Lung (tissue), 12 donors: Measurements from ENCODE around the gene EPHB6. TPM values are rescaled to one million over a fixed set of nuclear protein-coding genes. Genes with fewer than 3 reads are reported as not detected.

Source experiments
- ATAC-seq: fragments of 200-7000 bp; cut with Tn5 transposase; one replicate; pipeline ENCODE4 v1.9.1; 2020; ENCODE audit warnings: moderate number of reproducible peaks; ENCODE audit not compliant: insufficient read depth, low FRiP score
- DNase-seq, 3 donors: peaks; one replicate each; pipeline ENCODE4 v3.0.0-alpha.2; 2013 to 2017
- H3K27ac ChIP-seq, 2 donors: one replicate each; pipeline ENCODE4 v1.5.1; 2013; ENCODE audit warnings: mild to moderate bottlenecking in 2 of 2, moderate library complexity in 2 of 2, control low read depth in 1 of 2, inconsistent platforms in 1 of 2, low read depth in 1 of 2, low read length in 1 of 2
- H3K27me3 ChIP-seq, 3 donors: one replicate each; pipeline ENCODE4 v1.5.1; 2013; ENCODE audit warnings: low read length in 2 of 3; ENCODE audit not compliant: control insufficient read depth in 3 of 3, insufficient read depth in 3 of 3
- H3K36me3 ChIP-seq, 4 donors: one replicate each; pipeline ENCODE4 v1.5.1; 2013; ENCODE audit warnings: low read length in 4 of 4, mild to moderate bottlenecking in 1 of 4, moderate library complexity in 1 of 4; ENCODE audit not compliant: control insufficient read depth in 4 of 4, insufficient read depth in 4 of 4
- H3K4me1 ChIP-seq, 5 donors: one replicate each; pipeline ENCODE4 v1.5.1; 2013; ENCODE audit warnings: low read length in 5 of 5, mild to moderate bottlenecking in 2 of 5, moderate library complexity in 1 of 5; ENCODE audit not compliant: control insufficient read depth in 5 of 5, insufficient read depth in 5 of 5
- H3K4me3 ChIP-seq: one replicate; pipeline ENCODE4 v1.5.1; 2013; ENCODE audit warnings: mild to moderate bottlenecking, control low read depth, moderate library complexity
- H3K9ac ChIP-seq, 2 donors: one replicate each; pipeline ENCODE4 v1.5.1; 2013; ENCODE audit warnings: low read length in 2 of 2, control low read depth in 1 of 2; ENCODE audit not compliant: insufficient read depth in 1 of 2
- H3K9me3 ChIP-seq, 4 donors: one replicate each; pipeline ENCODE4 v1.5.1; 2013; ENCODE audit warnings: low read length in 3 of 4, mild to moderate bottlenecking in 1 of 4, moderate library complexity in 1 of 4; ENCODE audit not compliant: control insufficient read depth in 4 of 4, insufficient read depth in 3 of 4
- CTCF ChIP-seq: IDR thresholded peaks from 2 replicates; pipeline ENCODE4 v1.5.1; 2012; ENCODE audit warnings: mild to moderate bottlenecking; ENCODE audit errors: control extremely low read depth, extremely low read depth
- WGBS, 2 donors: extraction: QIAGEN DNeasy Blood & Tissue Kit; methylation state at CpG; one replicate each; pipeline ENCODE4 v1.1.7; 2013; 5-methylcytosine and 5-hydroxymethylcytosine counted together
- polyA plus RNA-seq, 2 donors: library from polyadenylated mRNA; stranded (reverse); fragments of 200-250 nt; gene quantifications; one replicate each; pipeline ENCODE4 v1.2.1, GENCODE V29; 2013
- total RNA-seq, 2 donors: library from RNA; depleted of rRNA in 1 of 2; stranded (reverse); fragments of >200 nt in 1 of 2; gene quantifications; one replicate each; pipeline ENCODE4 v1.2.1, GENCODE V29; 2014 to 2021
- donor health status: control.
- donor health status: control.
- donor health status: Bipolar disorder and iron deficiency.
- donor health status: healthy.
- donor health status: DM: yes; HTN: yes; CAD: no.

The EPHB6 gene
- total and polyA plus RNA-seq, 4 donors: 3.2 to 18.8 (median 13.5) TPM

GRCh38 chr7:142908921-142909890, 54.3 kb downstream of the EPHB6 start:
- H3K9me3 ChIP-seq: no peaks in the 10 kb centered on the region
- H3K9ac ChIP-seq: no peak overlapping the region
- no peaks in the 10 kb centered on the region for H3K4me1 ChIP-seq
- no peak for DNase-seq
- 67% methylated on average over 21 of the region's 21 CpGs for WGBS, 2 donors
- H3K27ac ChIP-seq: no peak overlapping the region
- H3K4me3 ChIP-seq: no peak overlapping the region
- peak; percentile 53 for ATAC-seq
- no peak for TF ChIP-seq CTCF
- H3K36me3 ChIP-seq: no peaks in the 10 kb centered on the region
- no peaks in the 10 kb centered on the region for H3K27me3 ChIP-seq

- 55 to 72% methylated on average over 2 of the region's 2 CpGs for WGBS, 2 donors
- no peak overlapping the region for H3K27ac ChIP-seq
- peak in 1 of 3 donors; percentile 13 for DNase-seq
Measured at GRCh38 chr7:142910031-142910433, 55.2 kb downstream of the EPHB6 start.

GRCh38 chr7:142910481-142910880, 55.6 kb downstream of the EPHB6 start:
- no peaks in the 10 kb centered on the region for H3K4me1 ChIP-seq
- H3K4me3 ChIP-seq: no peak overlapping the region
- no peak for TF ChIP-seq CTCF
- DNase-seq (no peak), ATAC-seq (no peak)
- 56 to 57% methylated on average over 2 of the region's 2 CpGs for WGBS, 2 donors
- H3K27ac ChIP-seq: no peak overlapping the region
- no peaks in the 10 kb centered on the region for H3K27me3 ChIP-seq
- no peaks in the 10 kb centered on the region for H3K9me3 ChIP-seq
- no peaks in the 10 kb centered on the region for H3K36me3 ChIP-seq
- no peak overlapping the region for H3K9ac ChIP-seq

More at GRCh38 chr7:142910031-142910433, 55.2 kb downstream of the EPHB6 start:
- Histone ChIP-seq H3K36me3 (no peaks in the 10 kb centered on the region), H3K4me1 (no peaks in the 10 kb centered on the region), H3K9ac (no peak overlapping the region), H3K4me3 (no peak overlapping the region), H3K9me3 (no peaks in the 10 kb centered on the region), H3K27me3 (no peaks in the 10 kb centered on the region)
- ATAC-seq: no peak
- no peak for TF ChIP-seq CTCF
